Osteocyte (in vitro differentiated cells): ENCODE results near the gene PRDM5. TPM values are rescaled to one million over a fixed set of nuclear protein-coding genes. Genes with fewer than 3 reads are reported as not detected.

ENCODE experiments used
- DNase-seq: peaks from one replicate; pipeline ENCODE4 v3.0.0; 2021; ENCODE audit warnings: mixed read lengths; ENCODE audit not compliant: unreplicated experiment; ENCODE audit errors: extremely low spot score
- H3K27ac Mint-ChIP-seq: one replicate; pipeline ENCODE4 v1.8.0; 2021; ENCODE audit warnings: mild to moderate bottlenecking, mixed read lengths; ENCODE audit not compliant: unreplicated experiment
- H3K27me3 Mint-ChIP-seq: one replicate; pipeline ENCODE4 v1.8.0; 2021; ENCODE audit warnings: mixed read lengths; ENCODE audit not compliant: unreplicated experiment
- H3K36me3 Mint-ChIP-seq: one replicate; pipeline ENCODE4 v1.8.0; 2021; ENCODE audit warnings: mixed read lengths; ENCODE audit not compliant: unreplicated experiment
- H3K4me1 Mint-ChIP-seq: one replicate; pipeline ENCODE4 v1.8.0; 2021; ENCODE audit warnings: mixed read lengths; ENCODE audit not compliant: unreplicated experiment
- H3K4me3 Mint-ChIP-seq: one replicate; pipeline ENCODE4 v1.8.0; 2021; ENCODE audit warnings: mild to moderate bottlenecking, moderate library complexity, mixed read lengths; ENCODE audit not compliant: unreplicated experiment
- H3K9me3 Mint-ChIP-seq: one replicate; pipeline ENCODE4 v1.8.0; 2021; ENCODE audit warnings: mixed read lengths; ENCODE audit not compliant: unreplicated experiment
- CTCF ChIP-seq: fragments of 200-600 bp; sonication (generic); IDR thresholded peaks from 2 replicates; pipeline ENCODE4 v1.5.0; 2021; ENCODE audit warnings: antibody characterized with exemption, mild to moderate bottlenecking, moderate library complexity
- total RNA-seq: library from RNA; stranded (reverse); gene quantifications from 2 replicates; pipeline ENCODE4 v1.2.1, GENCODE V29; 2021

PRDM5 gene
- total RNA-seq, 1 donor from 2014 or later = 9.4 TPM

- H3K27ac Mint-ChIP-seq = no peak overlapping the region
- H3K4me3 Mint-ChIP-seq = no peak overlapping the region
- H3K9me3 Mint-ChIP-seq = peaks cover 4% of the 10 kb centered on the region
- peak; percentile 8 for TF ChIP-seq CTCF
- no peaks in the 10 kb centered on the region for H3K36me3 Mint-ChIP-seq
- H3K27me3 Mint-ChIP-seq = no peaks in the 10 kb centered on the region
- H3K4me1 Mint-ChIP-seq = peaks cover 7% of the 10 kb centered on the region
- no peak for DNase-seq
Measured at GRCh38 chr4:120870279-120870673, 52.2 kb downstream of the PRDM5 start.

- Mint-ChIP-seq H3K36me3 (no peaks in the 10 kb centered on the region), H3K4me1 (peaks cover 1% of the 10 kb centered on the region), H3K27ac (no peak overlapping the region), H3K9me3 (peaks cover 4% of the 10 kb centered on the region), H3K4me3 (no peak overlapping the region), H3K27me3 (no peaks in the 10 kb centered on the region)
- no peak for TF ChIP-seq CTCF
- no peak for DNase-seq
Measured at GRCh38 chr4:120869613-120870278, 52.8 kb downstream of the PRDM5 start.

GRCh38 chr4:120867506-120867905 lies 55.0 kb downstream of the PRDM5 start:
- no peaks in the 10 kb centered on the region for H3K9me3 Mint-ChIP-seq
- DNase-seq = no peak
- TF ChIP-seq CTCF = no peak
- H3K36me3 Mint-ChIP-seq = no peaks in the 10 kb centered on the region
- H3K27ac Mint-ChIP-seq = no peak overlapping the region
- no peaks in the 10 kb centered on the region for H3K27me3 Mint-ChIP-seq
- H3K4me3 Mint-ChIP-seq = no peak overlapping the region
- no peaks in the 10 kb centered on the region for H3K4me1 Mint-ChIP-seq

- Mint-ChIP-seq H3K27me3 (no peaks in the 10 kb centered on the region), H3K27ac (no peak overlapping the region), H3K36me3 (no peaks in the 10 kb centered on the region), H3K4me3 (no peak overlapping the region), H3K4me1 (no peaks in the 10 kb centered on the region), H3K9me3 (no peaks in the 10 kb centered on the region)
- no peak for DNase-seq
- no peak for TF ChIP-seq CTCF
Measured at GRCh38 chr4:120865985-120866384, 56.5 kb downstream of the PRDM5 start.

GRCh38 chr4:120864969-120865368 lies 57.6 kb downstream of the PRDM5 start:
- no peak for DNase-seq
- no peak overlapping the region for H3K4me3 Mint-ChIP-seq
- H3K27ac Mint-ChIP-seq = no peak overlapping the region

More at GRCh38 chr4:120864969-120865368, 57.6 kb downstream of the PRDM5 start:
- no peaks in the 10 kb centered on the region for H3K4me1 Mint-ChIP-seq
- TF ChIP-seq CTCF = no peak
- H3K9me3 Mint-ChIP-seq = no peaks in the 10 kb centered on the region
- H3K36me3 Mint-ChIP-seq = no peaks in the 10 kb centered on the region
- no peaks in the 10 kb centered on the region for H3K27me3 Mint-ChIP-seq
